ENCODE results near the gene PHACTR3.
"Not testable (repeated sequence)": the region's sequence is repeated elsewhere in the genome, so short reads cannot be mapped to it uniquely, and the experiment has no call there.

Gene PHACTR3

GRCh38 chr20:59863058-59863457 lies 258.7 kb downstream of the PHACTR3 start:
- no peak for DNase-seq (ENCODE audit: low read depth)

- no peak for DNase-seq (ENCODE audit: low read depth)
Measured at GRCh38 chr20:59864726-59865125, 260.4 kb downstream of the PHACTR3 start.

- peak; percentile 7 for DNase-seq (ENCODE audit: low read depth)
Measured at GRCh38 chr20:59866338-59866737, 262.0 kb downstream of the PHACTR3 start.

- DNase-seq (ENCODE audit: low read depth) = no peak
Measured at GRCh38 chr20:59871096-59871495, 266.8 kb downstream of the PHACTR3 start.

- no peak for DNase-seq (ENCODE audit: low read depth)
Measured at GRCh38 chr20:59873409-59873808, 269.1 kb downstream of the PHACTR3 start.

GRCh38 chr20:59880198-59880597 lies 275.9 kb downstream of the PHACTR3 start:
- no peak for DNase-seq (ENCODE audit: low read depth)

GRCh38 chr20:59884494-59884893 lies 280.2 kb downstream of the PHACTR3 start:
- DNase-seq (ENCODE audit: low read depth) = no peak

- no peak for DNase-seq (ENCODE audit: low read depth)
Measured at GRCh38 chr20:59888050-59888449, 283.7 kb downstream of the PHACTR3 start.

- DNase-seq (ENCODE audit: low read depth) = not testable (repeated sequence)
Measured at GRCh38 chr20:59890035-59890434, 285.7 kb downstream of the PHACTR3 start.

GRCh38 chr20:59891581-59891980 lies 287.2 kb downstream of the PHACTR3 start:
- no peak for DNase-seq (ENCODE audit: low read depth)

- no peak for DNase-seq (ENCODE audit: low read depth)
Measured at GRCh38 chr20:59895908-59896307, 291.6 kb downstream of the PHACTR3 start.
